ENCODE data around the gene GJA9. TPM values are rescaled to one million over a fixed set of nuclear protein-coding genes. Genes with fewer than 3 reads are reported as not detected.

Gene GJA9
- total RNA-seq, 1 donor from 2014 or later, result not detected

GRCh38 chr1:38888423-38889333 lies 7.3 kb upstream of the GJA9 start:
- Mint-ChIP-seq H3K4me3 (no peak overlapping the region), H3K36me3 (no peaks in the 10 kb centered on the region), H3K27ac (no peak overlapping the region), H3K27me3 (ENCODE audit: insufficient read depth, low read depth) (no peaks in the 10 kb centered on the region), H3K4me1 (peaks cover 4% of the 10 kb centered on the region), H3K9me3 (no peaks in the 10 kb centered on the region)
- Histone ChIP-seq H3K27me3 (no peaks in the 10 kb centered on the region), H2AFZ (replicated peaks) (no peak overlapping the region), H3K36me3 (no peaks in the 10 kb centered on the region), H3K4me3 (no peak overlapping the region), H4K20me1 (ENCODE audit: low read depth) (no peaks in the 10 kb centered on the region), H3K9ac (no peak overlapping the region), H3K27ac (no peak overlapping the region), H3K4me1 (no peaks in the 10 kb centered on the region), H3K4me2 (no peak overlapping the region), H3K79me2 (ENCODE audit: low read depth) (no peaks in the 10 kb centered on the region), H3K9me3 (ENCODE audit: low read depth) (no peaks in the 10 kb centered on the region), H3F3A (ENCODE audit: low read depth) (no peaks in the 10 kb centered on the region)
- TF ChIP-seq EZH2 (IDR thresholded peaks at IDR 0.05), result no peak
- no peak for TF ChIP-seq EZH2phosphoT487 (IDR thresholded peaks at IDR 0.05)
- TF ChIP-seq CTCF (IDR thresholded peaks at IDR 0.05), result no peak
- no peak for DNase-seq (ENCODE audit: low spot score)

- no peaks in the 10 kb centered on the region for H3K36me3 ChIP-seq
- no peak overlapping the region for H3K4me2 ChIP-seq
- Mint-ChIP-seq H3K27ac (no peak overlapping the region), H3K4me1 (no peaks in the 10 kb centered on the region), H3K4me3 (no peak overlapping the region), H3K36me3 (no peaks in the 10 kb centered on the region), H3K27me3 (ENCODE audit: insufficient read depth, low read depth) (no peaks in the 10 kb centered on the region), H3K9me3 (no peaks in the 10 kb centered on the region)
- H3K27ac ChIP-seq, result no peak overlapping the region
- no peak overlapping the region for H3K4me3 ChIP-seq
- H3K9ac ChIP-seq, result no peak overlapping the region
- H3K79me2 ChIP-seq (ENCODE audit: low read depth), result no peaks in the 10 kb centered on the region
- H3F3A ChIP-seq (ENCODE audit: low read depth), result peaks cover 4% of the 10 kb centered on the region
- DNase-seq (ENCODE audit: low spot score), result no peak
- H2AFZ ChIP-seq (replicated peaks), result no peak overlapping the region
- no peaks in the 10 kb centered on the region for H3K9me3 ChIP-seq (ENCODE audit: low read depth)
- no peaks in the 10 kb centered on the region for H3K4me1 ChIP-seq
- H4K20me1 ChIP-seq (ENCODE audit: low read depth), result no peaks in the 10 kb centered on the region
- H3K27me3 ChIP-seq, result no peaks in the 10 kb centered on the region
- TF ChIP-seq EZH2 (IDR thresholded peaks at IDR 0.05) (no peak), CTCF (IDR thresholded peaks at IDR 0.05) (no peak), EZH2phosphoT487 (IDR thresholded peaks at IDR 0.05) (no peak)
Measured at GRCh38 chr1:38885092-38885491, 3.7 kb upstream of the GJA9 start.

GRCh38 chr1:38875811-38876210 lies 5.6 kb downstream of the GJA9 start:
- Histone ChIP-seq H3K79me2 (ENCODE audit: low read depth) (peaks cover 34% of the 10 kb centered on the region), H3K27ac (no peak overlapping the region), H3K27me3 (no peaks in the 10 kb centered on the region), H3K4me2 (no peak overlapping the region), H3K9me3 (ENCODE audit: low read depth) (no peaks in the 10 kb centered on the region), H4K20me1 (ENCODE audit: low read depth) (peaks cover 12% of the 10 kb centered on the region), H3K4me1 (peaks cover 9% of the 10 kb centered on the region), H2AFZ (replicated peaks) (no peak overlapping the region), H3K9ac (no peak overlapping the region), H3K36me3 (no peaks in the 10 kb centered on the region), H3K4me3 (no peak overlapping the region), H3F3A (ENCODE audit: low read depth) (peaks cover 13% of the 10 kb centered on the region)
- TF ChIP-seq EZH2phosphoT487 (IDR thresholded peaks at IDR 0.05) (no peak), CTCF (IDR thresholded peaks at IDR 0.05) (no peak), EZH2 (IDR thresholded peaks at IDR 0.05) (no peak)
- peaks cover 2% of the 10 kb centered on the region for H3K36me3 Mint-ChIP-seq
- no peaks in the 10 kb centered on the region for H3K9me3 Mint-ChIP-seq
- DNase-seq (ENCODE audit: low spot score), result no peak
- H3K27ac Mint-ChIP-seq, result no peak overlapping the region
- H3K27me3 Mint-ChIP-seq (ENCODE audit: insufficient read depth, low read depth), result no peaks in the 10 kb centered on the region
- no peak overlapping the region for H3K4me3 Mint-ChIP-seq
- H3K4me1 Mint-ChIP-seq, result peaks cover 18% of the 10 kb centered on the region
